Measurements from ENCODE around the gene PI4KB.

DNA sequence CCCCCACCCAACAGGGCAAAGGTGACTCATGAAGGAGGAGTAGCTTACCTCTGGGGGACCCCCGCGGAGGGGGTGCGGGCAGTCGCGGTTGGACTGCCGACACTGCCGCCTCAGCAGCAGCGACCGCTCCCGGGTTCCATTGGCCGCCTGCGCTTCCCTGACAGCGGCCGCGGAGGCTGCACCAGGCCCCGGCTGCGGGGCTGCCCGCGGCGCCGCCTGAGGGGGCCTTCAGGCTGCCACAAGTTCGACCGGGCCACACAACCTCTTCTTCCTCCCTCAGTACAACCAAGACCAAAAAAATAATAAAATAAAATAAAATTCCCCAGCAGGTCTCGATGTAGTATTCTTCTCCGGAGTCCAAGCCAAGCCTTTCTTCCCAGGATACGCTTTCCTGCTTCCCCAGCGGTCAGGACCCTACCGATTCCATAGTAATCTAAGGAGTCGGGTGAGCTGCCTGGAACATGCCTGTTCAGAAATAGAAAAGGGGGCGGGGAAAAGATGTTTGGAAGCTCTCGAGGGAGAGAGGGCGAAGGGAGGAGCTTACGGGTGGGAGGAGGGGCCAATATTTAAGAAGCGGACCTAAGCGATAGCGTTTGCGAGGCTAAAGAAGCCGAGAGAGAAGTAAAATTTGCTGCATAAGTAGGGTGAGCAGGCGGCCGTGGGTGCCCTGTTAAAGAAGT, at the start of gene PI4KB:
- TF ChIP-seq, protein P1, sequence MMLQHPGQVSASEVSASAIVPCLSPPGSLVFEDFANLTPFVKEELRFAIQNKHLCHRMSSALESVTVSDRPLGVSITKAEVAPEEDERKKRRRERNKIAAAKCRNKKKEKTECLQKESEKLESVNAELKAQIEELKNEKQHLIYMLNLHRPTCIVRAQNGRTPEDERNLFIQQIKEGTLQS (IDR thresholded peaks at IDR 0.05) = no peak
- TF ChIP-seq POLR2A (IDR thresholded peaks at IDR 0.05; ENCODE audit: borderline replicate concordance, extremely low read depth, insufficient read depth, insufficient read length) (peak; percentile 68), SIN3A (IDR thresholded peaks at IDR 0.05; ENCODE audit: low read depth) (no peak), JUND (IDR thresholded peaks at IDR 0.05) (no peak), TCF7L2 (IDR thresholded peaks at IDR 0.05; ENCODE audit: borderline replicate concordance, extremely low read depth, insufficient read depth, insufficient read length) (no peak), SP1 (IDR thresholded peaks at IDR 0.05; ENCODE audit: low read depth) (no peak; the same call in none of the 2 replicates), POLR2AphosphoS5 (IDR thresholded peaks at IDR 0.05; ENCODE audit: low read depth, low read length) (peak; percentile 49; the same call in 1 of the 2 replicates), CEBPB (IDR thresholded peaks at IDR 0.05; ENCODE audit: low read depth) (no peak)
- TF ChIP-seq, protein P2, sequence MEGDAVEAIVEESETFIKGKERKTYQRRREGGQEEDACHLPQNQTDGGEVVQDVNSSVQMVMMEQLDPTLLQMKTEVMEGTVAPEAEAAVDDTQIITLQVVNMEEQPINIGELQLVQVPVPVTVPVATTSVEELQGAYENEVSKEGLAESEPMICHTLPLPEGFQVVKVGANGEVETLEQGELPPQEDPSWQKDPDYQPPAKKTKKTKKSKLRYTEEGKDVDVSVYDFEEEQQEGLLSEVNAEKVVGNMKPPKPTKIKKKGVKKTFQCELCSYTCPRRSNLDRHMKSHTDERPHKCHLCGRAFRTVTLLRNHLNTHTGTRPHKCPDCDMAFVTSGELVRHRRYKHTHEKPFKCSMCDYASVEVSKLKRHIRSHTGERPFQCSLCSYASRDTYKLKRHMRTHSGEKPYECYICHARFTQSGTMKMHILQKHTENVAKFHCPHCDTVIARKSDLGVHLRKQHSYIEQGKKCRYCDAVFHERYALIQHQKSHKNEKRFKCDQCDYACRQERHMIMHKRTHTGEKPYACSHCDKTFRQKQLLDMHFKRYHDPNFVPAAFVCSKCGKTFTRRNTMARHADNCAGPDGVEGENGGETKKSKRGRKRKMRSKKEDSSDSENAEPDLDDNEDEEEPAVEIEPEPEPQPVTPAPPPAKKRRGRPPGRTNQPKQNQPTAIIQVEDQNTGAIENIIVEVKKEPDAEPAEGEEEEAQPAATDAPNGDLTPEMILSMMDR (IDR thresholded peaks at IDR 0.05 in 2 of 3, conservative IDR thresholded peaks at IDR 0.05 in 1 of 3; ENCODE audit: borderline replicate concordance in 1 of 3, insufficient read depth in 1 of 3, low read depth in 2 of 3, low read length in 2 of 3) = no peak
- TF ChIP-seq, protein P3, sequence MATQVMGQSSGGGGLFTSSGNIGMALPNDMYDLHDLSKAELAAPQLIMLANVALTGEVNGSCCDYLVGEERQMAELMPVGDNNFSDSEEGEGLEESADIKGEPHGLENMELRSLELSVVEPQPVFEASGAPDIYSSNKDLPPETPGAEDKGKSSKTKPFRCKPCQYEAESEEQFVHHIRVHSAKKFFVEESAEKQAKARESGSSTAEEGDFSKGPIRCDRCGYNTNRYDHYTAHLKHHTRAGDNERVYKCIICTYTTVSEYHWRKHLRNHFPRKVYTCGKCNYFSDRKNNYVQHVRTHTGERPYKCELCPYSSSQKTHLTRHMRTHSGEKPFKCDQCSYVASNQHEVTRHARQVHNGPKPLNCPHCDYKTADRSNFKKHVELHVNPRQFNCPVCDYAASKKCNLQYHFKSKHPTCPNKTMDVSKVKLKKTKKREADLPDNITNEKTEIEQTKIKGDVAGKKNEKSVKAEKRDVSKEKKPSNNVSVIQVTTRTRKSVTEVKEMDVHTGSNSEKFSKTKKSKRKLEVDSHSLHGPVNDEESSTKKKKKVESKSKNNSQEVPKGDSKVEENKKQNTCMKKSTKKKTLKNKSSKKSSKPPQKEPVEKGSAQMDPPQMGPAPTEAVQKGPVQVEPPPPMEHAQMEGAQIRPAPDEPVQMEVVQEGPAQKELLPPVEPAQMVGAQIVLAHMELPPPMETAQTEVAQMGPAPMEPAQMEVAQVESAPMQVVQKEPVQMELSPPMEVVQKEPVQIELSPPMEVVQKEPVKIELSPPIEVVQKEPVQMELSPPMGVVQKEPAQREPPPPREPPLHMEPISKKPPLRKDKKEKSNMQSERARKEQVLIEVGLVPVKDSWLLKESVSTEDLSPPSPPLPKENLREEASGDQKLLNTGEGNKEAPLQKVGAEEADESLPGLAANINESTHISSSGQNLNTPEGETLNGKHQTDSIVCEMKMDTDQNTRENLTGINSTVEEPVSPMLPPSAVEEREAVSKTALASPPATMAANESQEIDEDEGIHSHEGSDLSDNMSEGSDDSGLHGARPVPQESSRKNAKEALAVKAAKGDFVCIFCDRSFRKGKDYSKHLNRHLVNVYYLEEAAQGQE (IDR thresholded peaks at IDR 0.05; ENCODE audit: low read depth) = no peak

Measured in HCT116 (cell line).